Brain microvascular endothelial cell (primary cell): ENCODE measurements around the gene JAK2.

Experiments used
- DNase-seq: peaks from one replicate; pipeline ENCODE4 v3.0.0-alpha.2; 2020
- H3K27ac ChIP-seq: fragments of 250-450 bp; sonication (Bioruptor Pico); 2 replicates; pipeline ENCODE4 v1.5.1; 2020; ENCODE audit warnings: mild to moderate bottlenecking, moderate library complexity
- H3K27me3 ChIP-seq: fragments of 250-450 bp; sonication (Bioruptor Pico); replicated peaks from 2 replicates; pipeline ENCODE4 v1.5.1; 2020; ENCODE audit warnings: mild to moderate bottlenecking
- H3K36me3 ChIP-seq: fragments of 250-450 bp; sonication (Bioruptor Pico); replicated peaks from 2 replicates; pipeline ENCODE4 v1.5.1; 2020; ENCODE audit warnings: mild to moderate bottlenecking
- H3K4me3 ChIP-seq: 2 replicates; pipeline ENCODE4 v1.5.1; 2011; ENCODE audit warnings: low read depth, mild to moderate bottlenecking, control low read depth, low read length, moderate library complexity
- in situ Hi-C: cut with HindIII; loops from 2 replicates; pipeline ENCODE4 v1.10.0; 2017; ENCODE audit warnings: low sequenced_read_pairs, low pct_ligation_motif_present
- TF ChIP-seq, protein P1 (sequence below): IDR thresholded peaks from 2 replicates; pipeline ENCODE4 v1.5.1; 2011; ENCODE audit warnings: low read depth, mild to moderate bottlenecking, moderate library complexity, low read length, control low read depth, inconsistent platforms; ENCODE audit errors: missing control alignments

JAK2 gene

GRCh38 chr9:5052838-5053237 lies 67.8 kb downstream of the JAK2 start:
- in situ Hi-C loops: no loop called here
- DNase-seq: no peak
- no peaks in the 10 kb centered on the region for H3K36me3 ChIP-seq
- TF ChIP-seq, protein P1, sequence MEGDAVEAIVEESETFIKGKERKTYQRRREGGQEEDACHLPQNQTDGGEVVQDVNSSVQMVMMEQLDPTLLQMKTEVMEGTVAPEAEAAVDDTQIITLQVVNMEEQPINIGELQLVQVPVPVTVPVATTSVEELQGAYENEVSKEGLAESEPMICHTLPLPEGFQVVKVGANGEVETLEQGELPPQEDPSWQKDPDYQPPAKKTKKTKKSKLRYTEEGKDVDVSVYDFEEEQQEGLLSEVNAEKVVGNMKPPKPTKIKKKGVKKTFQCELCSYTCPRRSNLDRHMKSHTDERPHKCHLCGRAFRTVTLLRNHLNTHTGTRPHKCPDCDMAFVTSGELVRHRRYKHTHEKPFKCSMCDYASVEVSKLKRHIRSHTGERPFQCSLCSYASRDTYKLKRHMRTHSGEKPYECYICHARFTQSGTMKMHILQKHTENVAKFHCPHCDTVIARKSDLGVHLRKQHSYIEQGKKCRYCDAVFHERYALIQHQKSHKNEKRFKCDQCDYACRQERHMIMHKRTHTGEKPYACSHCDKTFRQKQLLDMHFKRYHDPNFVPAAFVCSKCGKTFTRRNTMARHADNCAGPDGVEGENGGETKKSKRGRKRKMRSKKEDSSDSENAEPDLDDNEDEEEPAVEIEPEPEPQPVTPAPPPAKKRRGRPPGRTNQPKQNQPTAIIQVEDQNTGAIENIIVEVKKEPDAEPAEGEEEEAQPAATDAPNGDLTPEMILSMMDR: no peak
- no peak overlapping the region for H3K27ac ChIP-seq
- H3K27me3 ChIP-seq: no peaks in the 10 kb centered on the region
- no peak overlapping the region for H3K4me3 ChIP-seq

GRCh38 chr9:5062631-5063030 lies 77.6 kb downstream of the JAK2 start:
- in situ Hi-C loops: no loop called here
- H3K4me3 ChIP-seq: no peak overlapping the region
- no peaks in the 10 kb centered on the region for H3K36me3 ChIP-seq
- no peaks in the 10 kb centered on the region for H3K27me3 ChIP-seq
- no peak overlapping the region for H3K27ac ChIP-seq
- TF ChIP-seq, protein P1: no peak
- no peak for DNase-seq

GRCh38 chr9:5072871-5073270 lies 87.8 kb downstream of the JAK2 start:
- H3K27ac ChIP-seq: no peak overlapping the region
- in situ Hi-C loops: no loop called here
- H3K27me3 ChIP-seq: no peaks in the 10 kb centered on the region
- TF ChIP-seq, protein P1: no peak
- DNase-seq: no peak
- no peak overlapping the region for H3K4me3 ChIP-seq
- H3K36me3 ChIP-seq: peaks cover 6% of the 10 kb centered on the region

DNA sequence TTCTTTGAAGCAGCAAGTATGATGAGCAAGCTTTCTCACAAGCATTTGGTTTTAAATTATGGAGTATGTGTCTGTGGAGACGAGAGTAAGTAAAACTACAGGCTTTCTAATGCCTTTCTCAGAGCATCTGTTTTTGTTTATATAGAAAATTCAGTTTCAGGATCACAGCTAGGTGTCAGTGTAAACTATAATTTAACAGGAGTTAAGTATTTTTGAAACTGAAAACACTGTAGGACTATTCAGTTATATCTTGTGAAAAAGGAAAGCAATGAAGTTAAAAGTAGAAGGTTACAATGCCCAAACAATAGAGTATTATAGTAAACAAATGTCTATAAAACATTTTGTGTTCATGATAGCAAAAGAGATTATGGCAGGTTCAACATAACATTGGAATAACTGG lies 88.6 kb downstream of the JAK2 start:
- in situ Hi-C loops: no loop called here
- TF ChIP-seq, protein P1: no peak
- DNase-seq: no peak
- H3K27me3 ChIP-seq: no peaks in the 10 kb centered on the region
- H3K36me3 ChIP-seq: peaks cover 6% of the 10 kb centered on the region
- no peak overlapping the region for H3K4me3 ChIP-seq
- H3K27ac ChIP-seq: no peak overlapping the region

DNA sequence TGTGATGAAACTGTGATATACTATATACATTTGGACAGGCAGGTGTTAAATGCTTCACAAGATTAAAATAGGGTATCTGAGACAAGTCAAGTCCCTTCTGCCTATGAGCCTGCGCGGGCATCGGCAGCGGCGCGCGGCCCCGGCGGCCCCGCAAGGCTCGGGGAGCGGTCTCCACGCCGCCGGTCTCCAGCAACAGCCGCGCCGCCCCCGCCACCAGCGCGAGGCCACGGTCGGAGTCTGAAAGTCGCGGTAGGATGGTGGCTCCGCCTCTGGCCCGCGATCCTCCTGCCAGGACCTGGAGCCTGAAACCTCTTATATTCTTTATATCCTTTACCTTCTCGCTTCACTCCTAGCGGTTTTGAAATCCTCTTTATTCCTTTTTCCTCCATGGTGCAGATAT lies 100.9 kb downstream of the JAK2 start:
- TF ChIP-seq, protein P1: no peak
- H3K4me3 ChIP-seq: no peak overlapping the region
- no peaks in the 10 kb centered on the region for H3K27me3 ChIP-seq
- no peak for DNase-seq
- peaks cover 20% of the 10 kb centered on the region for H3K36me3 ChIP-seq
- in situ Hi-C loops: no loop called here
- no peak overlapping the region for H3K27ac ChIP-seq

- no peaks in the 10 kb centered on the region for H3K27me3 ChIP-seq
- in situ Hi-C loops: no loop called here
- DNase-seq: no peak
- peaks cover 17% of the 10 kb centered on the region for H3K36me3 ChIP-seq
- H3K4me3 ChIP-seq: no peak overlapping the region
- TF ChIP-seq, protein P1: no peak
- H3K27ac ChIP-seq: no peak overlapping the region
Measured at GRCh38 chr9:5089737-5090136, 104.7 kb downstream of the JAK2 start.
